Caco-2 (cell line): ENCODE measurements around the gene PSMA1. TPM values are rescaled to one million over a fixed set of nuclear protein-coding genes. Genes with fewer than 3 reads are reported as not detected.
"Not testable (repeated sequence)": the region's sequence is repeated elsewhere in the genome, so short reads cannot be mapped to it uniquely, and the experiment has no call there.

ENCODE experiments used
- BruUV-seq: library from RNA; stranded (reverse); fragments of 400-500 nt; replicated peaks from 2 replicates; lab custom pipeline; 2021; lab: Mats Ljungman, UMichigan
- CTCF ChIA-PET: fragments of 300-600 bp; sonication (Branson Sonifier 250); formaldehyde crosslinking; loops from one replicate; lab custom pipeline; 2022; ENCODE audit warnings: antibody characterized with exemption; lab: Charles Lee
- POLR2A ChIA-PET: fragments of 300-600 bp; sonication (Branson Sonifier 250); formaldehyde crosslinking; loops from one replicate; lab custom pipeline; 2022; ENCODE audit warnings: antibody characterized with exemption; lab: Charles Lee
- DNase-seq, 2 experiments: peaks; one replicate each; pipeline versions ENCODE4 v3.0.0 to v3.0.0-alpha.2; 2020 to 2022
- H3K27me3 ChIP-seq: replicated peaks from 2 replicates; pipeline ENCODE4 v1.6.0; 2011; ENCODE audit warnings: low read length; ENCODE audit not compliant: control insufficient read depth, insufficient read depth
- H3K36me3 ChIP-seq: 2 replicates; pipeline ENCODE4 v1.5.1; 2011; ENCODE audit warnings: low read length; ENCODE audit not compliant: control insufficient read depth, insufficient read depth
- H3K4me1 ChIP-seq: fragments of 250-450 bp; sonication (Bioruptor Pico); 2 replicates; pipeline ENCODE4 v1.5.1; 2020; ENCODE audit warnings: mild to moderate bottlenecking
- H3K4me3 ChIP-seq: 2 replicates; pipeline ENCODE4 v1.5.1; 2011; ENCODE audit warnings: low read depth, mild to moderate bottlenecking, control low read depth, low read length
- H3K9me3 ChIP-seq: fragments of 250-450 bp; sonication (Bioruptor Pico); 2 replicates; pipeline ENCODE4 v1.5.1; 2020; ENCODE audit warnings: mild to moderate bottlenecking, moderate library complexity
- H3K27ac Mint-ChIP-seq: one replicate; pipeline ENCODE4 v1.8.0; 2022; ENCODE audit warnings: mixed read lengths; ENCODE audit not compliant: unreplicated experiment
- H3K27me3 Mint-ChIP-seq: one replicate; pipeline ENCODE4 v1.8.0; 2022; ENCODE audit warnings: mixed read lengths; ENCODE audit not compliant: insufficient read depth, unreplicated experiment
- H3K36me3 Mint-ChIP-seq: one replicate; pipeline ENCODE4 v1.8.0; 2022; ENCODE audit warnings: mild to moderate bottlenecking, mixed read lengths; ENCODE audit not compliant: insufficient read depth, unreplicated experiment
- H3K4me1 Mint-ChIP-seq: one replicate; pipeline ENCODE4 v1.8.0; 2022; ENCODE audit warnings: low read depth, mixed read lengths; ENCODE audit not compliant: unreplicated experiment
- H3K4me3 Mint-ChIP-seq: one replicate; pipeline ENCODE4 v1.8.0; 2022; ENCODE audit warnings: mild to moderate bottlenecking, moderate library complexity, mixed read lengths; ENCODE audit not compliant: unreplicated experiment
- H3K9me3 Mint-ChIP-seq: one replicate; pipeline ENCODE4 v1.8.0; 2022; ENCODE audit warnings: mixed read lengths; ENCODE audit not compliant: unreplicated experiment
- CTCF ChIP-seq, 2 experiments: fragments of 200-600 bp in 1 of 2; IDR thresholded peaks; 1 replicate in 1 of 2; 2 replicates in 1 of 2; pipeline versions ENCODE4 v1.5.1 to v1.8.0; 2011 to 2022; ENCODE audit warnings: antibody characterized with exemption in 1 of 2, control low read depth in 1 of 2, inconsistent platforms in 1 of 2, low read depth in 1 of 2, low read length in 1 of 2, mild to moderate bottlenecking in 1 of 2, moderate library complexity in 1 of 2; ENCODE audit not compliant: insufficient read depth in 1 of 2, severe bottlenecking in 1 of 2, unreplicated experiment in 1 of 2
- intact Hi-C: fragments of 100-400 bp; cut with micrococcal nuclease; formaldehyde crosslinking; loops from one replicate; pipeline ENCODE4 v1.10.0; 2022; ENCODE audit not compliant: unreplicated experiment
- total RNA-seq: library from RNA; stranded (reverse); gene quantifications from 2 replicates; pipeline ENCODE4 v1.2.3, GENCODE V29; 2022

Gene PSMA1
- total RNA-seq, 1 experiment from 2014 or later = 194 TPM

DNA sequence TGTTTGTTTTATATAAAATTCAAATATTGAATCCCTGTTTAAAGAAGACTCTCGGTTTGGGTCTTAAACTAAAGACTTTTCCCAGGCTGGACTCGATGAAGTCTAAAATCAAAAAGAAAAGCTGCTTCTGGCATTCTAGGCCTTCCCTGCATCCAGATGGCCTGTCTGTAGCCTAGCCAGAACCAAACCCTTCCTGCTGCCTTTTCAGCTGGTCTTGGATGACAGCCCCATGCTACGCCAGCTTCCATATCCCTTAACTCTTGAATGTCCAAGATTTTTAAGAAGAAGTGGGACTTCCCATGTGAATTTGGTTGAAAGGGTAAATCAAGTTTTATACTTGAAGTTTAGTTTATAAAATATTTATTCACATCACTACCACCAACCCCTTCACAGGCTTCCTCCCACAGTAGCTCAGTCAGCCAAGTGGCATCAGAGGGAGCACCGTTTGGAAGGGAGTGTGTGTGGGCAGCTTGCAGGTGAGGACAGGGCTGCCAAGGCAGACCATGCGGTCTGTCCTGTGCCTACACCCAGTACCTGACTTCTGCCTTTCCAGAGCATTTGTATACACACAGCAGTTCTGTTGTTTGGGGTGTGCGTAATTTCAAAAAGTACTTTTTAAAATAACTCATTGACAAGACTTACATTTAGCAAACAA is 18.2 kb upstream of the PSMA1 start:
- Mint-ChIP-seq H3K9me3 (no peaks in the 10 kb centered on the region), H3K4me3 (no peak overlapping the region), H3K4me1 (no peaks in the 10 kb centered on the region), H3K27me3 (no peaks in the 10 kb centered on the region), H3K36me3 (no peaks in the 10 kb centered on the region), H3K27ac (no peak overlapping the region)
- no peak for TF ChIP-seq CTCF (IDR thresholded peaks at IDR 0.05; ENCODE audit: insufficient read depth in 1 of 2, low read depth in 1 of 2, low read length in 1 of 2, severe bottlenecking in 1 of 2, unreplicated experiment in 1 of 2)
- H3K9me3 ChIP-seq = no peaks in the 10 kb centered on the region
- H3K27me3 ChIP-seq = no peaks in the 10 kb centered on the region
- no peak for DNase-seq
- no peaks in the 10 kb centered on the region for H3K36me3 ChIP-seq
- H3K4me1 ChIP-seq = no peaks in the 10 kb centered on the region
- ChIA-PET POLR2A (no interaction called here), CTCF (no interaction called here)
- no TSS peak for BruUV-seq
- H3K4me3 ChIP-seq = no peak overlapping the region
- intact Hi-C loops = loop anchor here (5.0 kb wide), 3 partner anchors 249 to 469 kb away; partner anchors contain the start of gene CYP2R1

DNA sequence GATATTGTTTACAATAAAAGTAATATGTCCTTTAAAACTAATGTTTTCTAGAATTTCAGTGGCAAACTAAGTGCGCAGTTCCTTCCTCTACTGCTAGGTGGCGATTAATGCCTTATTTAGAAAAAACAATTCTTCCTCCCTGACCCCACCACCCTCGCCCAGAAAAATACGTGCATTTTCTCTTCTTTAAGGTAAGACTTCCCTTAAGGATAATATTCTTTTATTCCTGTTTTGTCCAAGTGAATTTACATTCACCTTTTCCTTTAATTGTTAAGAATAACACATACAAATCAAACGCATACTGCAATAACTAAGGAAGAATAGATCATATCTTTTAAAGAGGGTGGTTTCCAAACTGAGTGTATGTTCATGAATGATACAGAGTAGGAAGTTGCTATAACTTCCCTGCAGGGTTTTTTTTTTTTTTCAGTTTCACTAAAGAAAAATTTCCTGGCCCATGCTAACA is 17.0 kb upstream of the PSMA1 start:
- intact Hi-C loops = loop anchor here (1.0 to 5.0 kb wide), 6 partner anchors 107 to 470 kb away; partner anchors contain the start of gene CYP2R1
- H3K4me1 ChIP-seq = no peaks in the 10 kb centered on the region
- ChIA-PET CTCF (no interaction called here), POLR2A (no interaction called here)
- no peaks in the 10 kb centered on the region for H3K27me3 Mint-ChIP-seq
- no peak overlapping the region for H3K27ac Mint-ChIP-seq
- H3K27me3 ChIP-seq = no peaks in the 10 kb centered on the region
- TF ChIP-seq CTCF (IDR thresholded peaks at IDR 0.05; ENCODE audit: insufficient read depth in 1 of 2, low read depth in 1 of 2, low read length in 1 of 2, severe bottlenecking in 1 of 2, unreplicated experiment in 1 of 2) = peak; percentile 66 to 79
- no peaks in the 10 kb centered on the region for H3K4me1 Mint-ChIP-seq
- H3K9me3 ChIP-seq = no peaks in the 10 kb centered on the region
- H3K36me3 Mint-ChIP-seq = no peaks in the 10 kb centered on the region
- no peak overlapping the region for H3K4me3 ChIP-seq
- H3K4me3 Mint-ChIP-seq = no peak overlapping the region
- peak in 1 of 2 experiments; percentile 47 for DNase-seq
- BruUV-seq = no TSS peak
- H3K36me3 ChIP-seq = no peaks in the 10 kb centered on the region
- H3K9me3 Mint-ChIP-seq = no peaks in the 10 kb centered on the region

DNA sequence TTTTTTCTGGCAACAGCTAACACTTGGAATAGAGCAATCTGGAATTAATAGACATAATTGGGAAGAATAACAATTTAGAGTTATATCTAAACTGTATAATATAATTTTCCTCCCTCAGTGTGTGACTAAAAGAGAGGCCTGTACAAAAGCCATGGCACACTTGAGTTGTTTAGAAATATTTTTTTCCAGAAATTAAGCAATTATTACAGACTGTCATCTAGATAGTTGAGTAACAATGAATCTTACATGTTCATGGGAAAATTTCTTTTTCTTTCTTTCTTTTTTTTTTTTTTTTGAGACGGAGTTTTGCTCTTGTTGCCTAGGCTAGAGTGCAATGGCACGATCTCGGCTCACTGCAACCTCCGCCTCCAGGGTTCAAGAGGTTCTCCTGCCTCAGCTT is 15.0 kb upstream of the PSMA1 start:
- CTCF ChIA-PET, H3K36me3 ChIP-seq, H3K9me3 ChIP-seq, H3K27me3 ChIP-seq, H3K4me1 ChIP-seq, H3K4me3 Mint-ChIP-seq, POLR2A ChIA-PET, H3K4me1 Mint-ChIP-seq, H3K27ac Mint-ChIP-seq, BruUV-seq, DNase-seq, H3K27me3 Mint-ChIP-seq, H3K9me3 Mint-ChIP-seq, H3K4me3 ChIP-seq, H3K36me3 Mint-ChIP-seq: not testable (repeated sequence)
- intact Hi-C loops = loop anchor here (5.0 kb wide), 3 partner anchors 252 to 472 kb away; partner anchors contain the start of gene CYP2R1
